ENCODE data around the gene DRAXIN.

DNA sequence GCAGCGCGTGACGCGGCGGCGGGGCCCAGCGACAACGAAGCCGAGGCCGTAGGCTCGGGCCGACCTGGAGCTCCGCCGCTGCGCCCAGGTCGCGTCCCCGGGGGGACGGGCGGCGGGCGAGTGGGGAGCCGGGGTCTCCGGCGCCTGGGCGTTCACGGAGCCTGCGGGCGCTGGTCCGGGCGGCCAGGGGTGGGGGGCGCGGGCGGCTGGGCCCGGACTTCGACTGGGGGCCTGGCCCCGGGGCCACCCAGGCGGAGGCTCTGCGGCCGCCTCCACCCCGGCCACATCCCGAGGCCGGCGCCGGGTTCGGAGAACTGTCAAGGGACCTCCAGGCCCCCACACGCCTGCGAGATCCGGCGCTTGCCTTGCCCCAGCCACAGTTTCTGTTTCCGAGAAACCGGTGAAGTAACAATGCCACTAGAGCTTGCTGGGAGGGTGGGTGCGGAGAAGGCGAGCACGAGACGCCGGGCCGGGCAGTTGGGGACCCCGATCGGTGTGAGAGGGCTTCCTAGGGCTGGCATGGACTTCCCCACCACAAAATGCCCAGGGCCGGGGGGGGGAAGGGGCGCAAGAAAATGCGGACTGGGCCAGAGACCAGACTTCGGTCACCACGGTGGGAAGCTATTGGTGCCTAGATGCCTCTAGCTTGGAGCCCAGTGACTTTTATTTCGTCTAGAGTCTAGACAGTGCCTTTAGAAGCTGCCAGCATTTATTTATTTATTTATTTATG, 27.0 kb upstream of the DRAXIN start:
- no peak for TF ChIP-seq FOXK2 (IDR thresholded peaks at IDR 0.05)
- no peak for TF ChIP-seq NFRKB (IDR thresholded peaks at IDR 0.05)
- TF ChIP-seq BHLHE40 (IDR thresholded peaks at IDR 0.05; ENCODE audit: borderline replicate concordance): no peak
- TF ChIP-seq L3MBTL2 (conservative IDR thresholded peaks at IDR 0.05): no peak
- TF ChIP-seq SUZ12 (IDR thresholded peaks at IDR 0.05): no peak
- TF ChIP-seq LEF1 (IDR thresholded peaks at IDR 0.05; ENCODE audit: borderline replicate concordance): no peak
- no peak for TF ChIP-seq SP1 (IDR thresholded peaks at IDR 0.05)
- no peak for TF ChIP-seq ZNF384 (IDR thresholded peaks at IDR 0.05)
- no peak for TF ChIP-seq CTBP1 (IDR thresholded peaks at IDR 0.05; ENCODE audit: borderline replicate concordance)
